ENCODE measurements around the gene ZNF580.

The ZNF580 gene

GRCh38 chr19:55654323-55654867, 13.6 kb downstream of the ZNF580 start:
- Histone ChIP-seq H3K27ac (peak overlapping the region; percentile 32 to 100 (median 99)), H3K4me3 (peak overlapping the region; percentile 74 to 98 (median 93))

- Histone ChIP-seq H3K27ac (peak within 1 kb of the TSS; percentile 89 to 100 (median 99)), H3K4me3 (peak within 1 kb of the TSS; percentile 74 to 98 (median 93))
These were observed 14.3 kb downstream of the ZNF580 start, which contains the start of gene U2AF2 for GRCh38 chr19:55654868-55655647. Gene U2AF2, plus strand, starts transcription at chr19:55655035. Its CDS starts 70 bp downstream, at chr19:55655105.

- Histone ChIP-seq H3K4me3 (peak overlapping the region; percentile 74 to 98 (median 93)), H3K27ac (peak overlapping the region; percentile 89 to 100 (median 99))
These were observed 14.8 kb downstream of the ZNF580 start for GRCh38 chr19:55655648-55656040.

GRCh38 chr19:55656552-55656951, 15.8 kb downstream of the ZNF580 start:
- peak overlapping the region; percentile 74 to 98 (median 93) for H3K4me3 ChIP-seq
- H3K27ac ChIP-seq, result peak overlapping the region in 9 of 21 experiments; percentile 38 to 100 (median 98)

- Histone ChIP-seq H3K4me3 (peak overlapping the region in 6 of 7 experiments; percentile 8 to 98 (median 93)), H3K27ac (peak overlapping the region in 8 of 21 experiments; percentile 0 to 100 (median 71))
These were observed 16.4 kb downstream of the ZNF580 start for GRCh38 chr19:55656988-55657747.

GRCh38 chr19:55658846-55659459, 18.2 kb downstream of the ZNF580 start:
- peak overlapping the region in 2 of 21 experiments; percentile 31 to 100 for H3K27ac ChIP-seq
- H3K4me3 ChIP-seq, result no peak overlapping the region

GRCh38 chr19:55659822-55660221, 19.0 kb downstream of the ZNF580 start:
- Histone ChIP-seq H3K4me3 (no peak overlapping the region), H3K27ac (peak overlapping the region in 1 of 21 experiments; percentile 100)

- Histone ChIP-seq H3K4me3 (no peak overlapping the region), H3K27ac (no peak overlapping the region)
These were observed 19.6 kb downstream of the ZNF580 start for GRCh38 chr19:55660404-55660803.

- no peak overlapping the region for H3K27ac ChIP-seq
- H3K4me3 ChIP-seq, result no peak overlapping the region
These were observed 20.2 kb downstream of the ZNF580 start for GRCh38 chr19:55660991-55661390.

- H3K4me3 ChIP-seq, result no peak overlapping the region
- no peak overlapping the region for H3K27ac ChIP-seq
These were observed 21.0 kb downstream of the ZNF580 start for GRCh38 chr19:55661826-55662225.

- Histone ChIP-seq H3K4me3 (no peak overlapping the region), H3K27ac (no peak overlapping the region)
These were observed 23.2 kb downstream of the ZNF580 start for GRCh38 chr19:55663846-55664536.

GRCh38 chr19:55666343-55667005, 25.7 kb downstream of the ZNF580 start:
- H3K27ac ChIP-seq, result no peak overlapping the region
- no peak overlapping the region for H3K4me3 ChIP-seq

- Histone ChIP-seq H3K4me3 (no peak overlapping the region), H3K27ac (peak overlapping the region in 1 of 21 experiments; percentile 34)
These were observed 26.2 kb downstream of the ZNF580 start for GRCh38 chr19:55667006-55667381.

GRCh38 chr19:55667511-55667910, 26.7 kb downstream of the ZNF580 start:
- H3K27ac ChIP-seq, result peak overlapping the region in 2 of 21 experiments; percentile 3 to 34

GRCh38 chr19:55667958-55668357, 27.2 kb downstream of the ZNF580 start:
- Histone ChIP-seq H3K4me3 (no peak overlapping the region), H3K27ac (peak overlapping the region in 2 of 21 experiments; percentile 0 to 3)

More at GRCh38 chr19:55667511-55667910, 26.7 kb downstream of the ZNF580 start:
- no peak overlapping the region for H3K4me3 ChIP-seq

GRCh38 chr19:55668603-55669348, 28.0 kb downstream of the ZNF580 start:
- H3K27ac ChIP-seq, result no peak overlapping the region
- no peak overlapping the region for H3K4me3 ChIP-seq

GRCh38 chr19:55669418-55670279, 28.8 kb downstream of the ZNF580 start:
- no peak overlapping the region for H3K27ac ChIP-seq

More at GRCh38 chr19:55669418-55670279, 28.8 kb downstream of the ZNF580 start:
- H3K4me3 ChIP-seq, result no peak overlapping the region
